Central memory CD8-positive, alpha-beta T cell (primary cell): ENCODE results near the gene RPL27A.
"Not testable (repeated sequence)": the region's sequence is repeated elsewhere in the genome, so short reads cannot be mapped to it uniquely, and the experiment has no call there.

Experiments used
- ATAC-seq: fragments of 150-1000 bp; cut with Tn5 transposase; replicated peaks from 2 replicates; pipeline ENCODE4 v1.10.0; 2022; ENCODE audit warnings: mild to moderate bottlenecking, moderate FRiP score, moderate number of reproducible peaks; ENCODE audit not compliant: poor library complexity, severe bottlenecking; ENCODE audit errors: extremely low read depth
- DNase-seq, 2 donors: peaks; one replicate each; pipeline ENCODE4 v3.0.0; 2021; ENCODE audit warnings: low spot score in 2 of 2
- H3K27ac Mint-ChIP-seq: one replicate; pipeline ENCODE4 v1.8.0; 2022; ENCODE audit warnings: low read depth, mild to moderate bottlenecking, moderate library complexity, mixed read lengths
- H3K27me3 Mint-ChIP-seq: one replicate; pipeline ENCODE4 v1.8.0; 2022; ENCODE audit warnings: mixed read lengths
- H3K36me3 Mint-ChIP-seq: one replicate; pipeline ENCODE4 v1.8.0; 2022; ENCODE audit warnings: mild to moderate bottlenecking, moderate library complexity, mixed read lengths; ENCODE audit not compliant: insufficient read depth
- H3K4me1 Mint-ChIP-seq: one replicate; pipeline ENCODE4 v1.8.0; 2022; ENCODE audit warnings: mixed read lengths
- H3K4me3 Mint-ChIP-seq: one replicate; pipeline ENCODE4 v1.8.0; 2022; ENCODE audit warnings: mild to moderate bottlenecking, moderate library complexity, mixed read lengths
- H3K9me3 Mint-ChIP-seq: one replicate; pipeline ENCODE4 v1.8.0; 2022; ENCODE audit warnings: mixed read lengths

The RPL27A gene

GRCh38 chr11:8654503-8654902 lies 28.1 kb upstream of the RPL27A start:
- Mint-ChIP-seq H3K4me3 (no peak overlapping the region), H3K4me1 (no peaks in the 10 kb centered on the region), H3K9me3 (no peaks in the 10 kb centered on the region), H3K36me3 (peaks cover 5% of the 10 kb centered on the region), H3K27me3 (no peaks in the 10 kb centered on the region), H3K27ac (no peak overlapping the region)
- DNase-seq (no peak), ATAC-seq (no peak)

- Mint-ChIP-seq H3K4me3 (no peak overlapping the region), H3K4me1 (no peaks in the 10 kb centered on the region), H3K27me3 (no peaks in the 10 kb centered on the region), H3K27ac (no peak overlapping the region), H3K9me3 (no peaks in the 10 kb centered on the region), H3K36me3 (peaks cover 9% of the 10 kb centered on the region)
- DNase-seq: no peak
- ATAC-seq: no peak
Measured at GRCh38 chr11:8656291-8656690, 26.3 kb upstream of the RPL27A start.

GRCh38 chr11:8658321-8659057 lies 24.1 kb upstream of the RPL27A start:
- no peak for DNase-seq
- Mint-ChIP-seq H3K27me3 (no peaks in the 10 kb centered on the region), H3K27ac (no peak overlapping the region), H3K9me3 (no peaks in the 10 kb centered on the region), H3K4me3 (no peak overlapping the region), H3K36me3 (peaks cover 6% of the 10 kb centered on the region), H3K4me1 (no peaks in the 10 kb centered on the region)
- no peak for ATAC-seq

- Mint-ChIP-seq H3K4me1 (no peaks in the 10 kb centered on the region), H3K27me3 (no peaks in the 10 kb centered on the region), H3K4me3 (no peak overlapping the region), H3K27ac (no peak overlapping the region), H3K36me3 (peaks cover 12% of the 10 kb centered on the region), H3K9me3 (no peaks in the 10 kb centered on the region)
- DNase-seq (no peak), ATAC-seq (no peak)
Measured at GRCh38 chr11:8661001-8661795, 21.4 kb upstream of the RPL27A start.

- peaks cover 17% of the 10 kb centered on the region for H3K36me3 Mint-ChIP-seq
- H3K27ac Mint-ChIP-seq: no peak overlapping the region
- no peaks in the 10 kb centered on the region for H3K4me1 Mint-ChIP-seq
- ATAC-seq: no peak
- no peak overlapping the region for H3K4me3 Mint-ChIP-seq
- DNase-seq: no peak
- H3K9me3 Mint-ChIP-seq: no peaks in the 10 kb centered on the region
- H3K27me3 Mint-ChIP-seq: no peaks in the 10 kb centered on the region
Measured at GRCh38 chr11:8665222-8665621, 17.4 kb upstream of the RPL27A start.

GRCh38 chr11:8670081-8670480 lies 12.5 kb upstream of the RPL27A start:
- ATAC-seq, H3K4me1 Mint-ChIP-seq, H3K9me3 Mint-ChIP-seq, H3K27ac Mint-ChIP-seq, H3K27me3 Mint-ChIP-seq, H3K4me3 Mint-ChIP-seq, DNase-seq: not testable (repeated sequence)
- H3K36me3 Mint-ChIP-seq: peaks cover 20% of the 10 kb centered on the region

GRCh38 chr11:8671193-8671612 lies 11.4 kb upstream of the RPL27A start:
- Mint-ChIP-seq H3K9me3 (no peaks in the 10 kb centered on the region), H3K4me3 (no peak overlapping the region), H3K27ac (no peak overlapping the region), H3K4me1 (no peaks in the 10 kb centered on the region), H3K36me3 (peaks cover 19% of the 10 kb centered on the region), H3K27me3 (no peaks in the 10 kb centered on the region)
- DNase-seq (no peak), ATAC-seq (no peak)

- DNase-seq (no peak), ATAC-seq (no peak)
- Mint-ChIP-seq H3K4me1 (no peaks in the 10 kb centered on the region), H3K27me3 (no peaks in the 10 kb centered on the region), H3K9me3 (no peaks in the 10 kb centered on the region), H3K27ac (no peak overlapping the region), H3K4me3 (no peak overlapping the region), H3K36me3 (peaks cover 19% of the 10 kb centered on the region)
Measured at GRCh38 chr11:8671651-8672062, 10.9 kb upstream of the RPL27A start.

GRCh38 chr11:8672346-8672745 lies 10.2 kb upstream of the RPL27A start:
- no peaks in the 10 kb centered on the region for H3K27me3 Mint-ChIP-seq
- H3K4me3 Mint-ChIP-seq: no peak overlapping the region
- H3K27ac Mint-ChIP-seq: no peak overlapping the region
- no peak for DNase-seq
- H3K9me3 Mint-ChIP-seq: no peaks in the 10 kb centered on the region
- H3K4me1 Mint-ChIP-seq: no peaks in the 10 kb centered on the region
- peaks cover 20% of the 10 kb centered on the region for H3K36me3 Mint-ChIP-seq
- ATAC-seq: no peak

- Mint-ChIP-seq H3K27ac (no peak overlapping the region), H3K36me3 (peaks cover 16% of the 10 kb centered on the region), H3K4me1 (no peaks in the 10 kb centered on the region), H3K9me3 (no peaks in the 10 kb centered on the region), H3K27me3 (no peaks in the 10 kb centered on the region), H3K4me3 (no peak overlapping the region)
- ATAC-seq (no peak), DNase-seq (no peak)
Measured at GRCh38 chr11:8674859-8675258, 7.7 kb upstream of the RPL27A start.

GRCh38 chr11:8676458-8676857 lies 6.1 kb upstream of the RPL27A start:
- Mint-ChIP-seq H3K9me3 (peaks cover 8% of the 10 kb centered on the region), H3K27ac (no peak overlapping the region), H3K4me3 (no peak overlapping the region), H3K4me1 (peaks cover 14% of the 10 kb centered on the region), H3K27me3 (no peaks in the 10 kb centered on the region), H3K36me3 (peaks cover 21% of the 10 kb centered on the region)
- ATAC-seq: no peak
- DNase-seq: no peak

GRCh38 chr11:8679006-8679405 lies 3.6 kb upstream of the RPL27A start:
- no peak overlapping the region for H3K27ac Mint-ChIP-seq
- DNase-seq (no peak), ATAC-seq (no peak)
- no peaks in the 10 kb centered on the region for H3K27me3 Mint-ChIP-seq
- peaks cover 8% of the 10 kb centered on the region for H3K9me3 Mint-ChIP-seq
- peaks cover 36% of the 10 kb centered on the region for H3K36me3 Mint-ChIP-seq
- H3K4me1 Mint-ChIP-seq: peaks cover 30% of the 10 kb centered on the region
- H3K4me3 Mint-ChIP-seq: no peak overlapping the region

- H3K27me3 Mint-ChIP-seq: no peaks in the 10 kb centered on the region
- peaks cover 47% of the 10 kb centered on the region for H3K4me1 Mint-ChIP-seq
- peak overlapping the region; percentile 93 for H3K4me3 Mint-ChIP-seq
- H3K36me3 Mint-ChIP-seq: peaks cover 58% of the 10 kb centered on the region
- H3K27ac Mint-ChIP-seq: peak overlapping the region; percentile 96
- ATAC-seq: peak; percentile 4
- peaks cover 8% of the 10 kb centered on the region for H3K9me3 Mint-ChIP-seq
- DNase-seq: no peak
Measured at GRCh38 chr11:8681837-8682302, 722 bp upstream of the RPL27A start.
